GM23338 (cell line): ENCODE data around the gene CLEC18C. TPM values are rescaled to one million over a fixed set of nuclear protein-coding genes. Genes with fewer than 3 reads are reported as not detected.

ENCODE experiments used
- ATAC-seq: fragments of 200-7000 bp; cut with Tn5 transposase; 3 replicates; pipeline ENCODE4 v1.9.1; 2020
- DNase-seq: peaks from one replicate; pipeline ENCODE4 v3.0.0-alpha.2; 2015; ENCODE audit warnings: low spot score
- H2AFZ ChIP-seq: fragments of 200-600 bp; sonication (generic); 2 replicates; pipeline ENCODE4 v1.8.0; 2016; ENCODE audit warnings: antibody characterized with exemption, mild to moderate bottlenecking, moderate library complexity
- H3F3A ChIP-seq: fragments of 200-600 bp; sonication (generic); replicated peaks from 2 replicates; pipeline ENCODE4 v1.8.0; 2017; ENCODE audit warnings: antibody characterized with exemption, mixed run types, low read depth
- H3K27ac ChIP-seq: fragments of 200-600 bp; sonication (generic); 2 replicates; pipeline ENCODE4 v1.6.1; 2016; ENCODE audit warnings: low read depth
- H3K27me3 ChIP-seq: fragments of 200-600 bp; sonication (generic); 2 replicates; pipeline ENCODE4 v1.8.0; 2016; ENCODE audit warnings: mild to moderate bottlenecking, mixed run types, moderate library complexity; ENCODE audit not compliant: insufficient read depth
- H3K36me3 ChIP-seq: fragments of 200-600 bp; sonication (generic); 2 replicates; pipeline ENCODE4 v1.8.0; 2016; ENCODE audit warnings: mild to moderate bottlenecking; ENCODE audit not compliant: insufficient read depth
- H3K4me1 ChIP-seq: fragments of 200-600 bp; sonication (generic); 2 replicates; pipeline ENCODE4 v1.8.0; 2016; ENCODE audit warnings: mild to moderate bottlenecking, moderate library complexity; ENCODE audit not compliant: insufficient read depth
- H3K4me2 ChIP-seq: fragments of 200-600 bp; sonication (generic); 2 replicates; pipeline ENCODE4 v1.7.1; 2017; ENCODE audit warnings: mixed run types
- H3K4me3 ChIP-seq: fragments of 200-600 bp; sonication (generic); 2 replicates; pipeline ENCODE4 v1.6.1; 2016; ENCODE audit warnings: mixed run types
- H3K79me2 ChIP-seq: fragments of 200-600 bp; sonication (generic); replicated peaks from 2 replicates; pipeline ENCODE4 v1.8.0; 2017; ENCODE audit warnings: mild to moderate bottlenecking; ENCODE audit not compliant: insufficient read depth
- H3K9me2 ChIP-seq: fragments of 200-600 bp; sonication (generic); 2 replicates; pipeline ENCODE4 v1.8.0; 2017; ENCODE audit not compliant: insufficient read depth
- H4K20me1 ChIP-seq: fragments of 200-600 bp; sonication (generic); replicated peaks from 2 replicates; pipeline ENCODE4 v1.8.0; 2017; ENCODE audit warnings: mild to moderate bottlenecking; ENCODE audit not compliant: insufficient read depth
- H3K27ac Mint-ChIP-seq: 2 replicates; pipeline ENCODE4 v1.8.0; 2020; ENCODE audit warnings: inconsistent platforms, mild to moderate bottlenecking, moderate library complexity, mixed read lengths
- H3K27me3 Mint-ChIP-seq: 3 replicates; pipeline ENCODE4 v1.8.0; 2022; ENCODE audit warnings: low read depth, mild to moderate bottlenecking, moderate library complexity, mixed read lengths, inconsistent platforms; ENCODE audit not compliant: insufficient read depth, poor library complexity
- H3K36me3 Mint-ChIP-seq: 3 replicates; pipeline ENCODE4 v1.8.0; 2021; ENCODE audit warnings: low read depth, mild to moderate bottlenecking, inconsistent platforms, moderate library complexity, mixed read lengths
- H3K4me1 Mint-ChIP-seq: 3 replicates; pipeline ENCODE4 v1.8.0; 2020; ENCODE audit warnings: mild to moderate bottlenecking, inconsistent platforms, mixed read lengths
- H3K4me3 Mint-ChIP-seq: 3 replicates; pipeline ENCODE4 v1.8.0; 2021; ENCODE audit warnings: moderate library complexity, mild to moderate bottlenecking, inconsistent platforms, mixed read lengths
- H3K9me3 Mint-ChIP-seq: 3 replicates; pipeline ENCODE4 v1.8.0; 2020; ENCODE audit warnings: moderate library complexity, mild to moderate bottlenecking, inconsistent platforms, mixed read lengths
- CREB1 ChIP-seq: fragments of 250-450 bp; sonication (Bioruptor Pico); IDR thresholded peaks from 2 replicates; pipeline ENCODE4 v1.5.0; 2020; ENCODE audit warnings: low read depth, mild to moderate bottlenecking, moderate library complexity
- CTCF ChIP-seq, 2 experiments: fragments of 200-600 bp in 1 of 2; sonication (generic) in 1 of 2; conservative IDR thresholded peaks; 2 replicates each; pipeline versions ENCODE4 v1.5.1 to v1.6.1; 2016 to 2017; ENCODE audit warnings: antibody characterized with exemption in 2 of 2, low read depth in 2 of 2, mild to moderate bottlenecking in 2 of 2, moderate library complexity in 1 of 2
- ETS1 ChIP-seq: IDR thresholded peaks from 2 replicates; pipeline ENCODE4 v1.6.1; 2016; ENCODE audit warnings: antibody characterized with exemption
- EZH2phosphoT487 ChIP-seq: fragments of 200-600 bp; sonication (generic); IDR thresholded peaks from one replicate; pipeline ENCODE4 v1.8.1; 2018; ENCODE audit warnings: antibody characterized with exemption; ENCODE audit not compliant: unreplicated experiment
- JUNB ChIP-seq: IDR thresholded peaks from one replicate; pipeline ENCODE4 v1.6.1; 2016; ENCODE audit warnings: antibody characterized with exemption; ENCODE audit not compliant: unreplicated experiment
- NANOG ChIP-seq: IDR thresholded peaks from 2 replicates; pipeline ENCODE4 v1.6.1; 2016; ENCODE audit warnings: antibody characterized with exemption, borderline replicate concordance
- POLR2AphosphoS5 ChIP-seq: IDR thresholded peaks from 2 replicates; pipeline ENCODE4 v1.6.1; 2016; ENCODE audit warnings: antibody characterized with exemption, low read depth
- STAT1 ChIP-seq: IDR thresholded peaks from one replicate; pipeline ENCODE4 v1.6.1; 2016; ENCODE audit warnings: antibody characterized with exemption; ENCODE audit not compliant: unreplicated experiment
- ZNF114 ChIP-seq: fragments of 250-450 bp; sonication (Bioruptor Pico); IDR thresholded peaks from 2 replicates; pipeline ENCODE4 v1.5.0; 2020; ENCODE audit warnings: mild to moderate bottlenecking, moderate library complexity
- ZNF331 ChIP-seq: fragments of 250-450 bp; sonication (Bioruptor Pico); IDR thresholded peaks from 2 replicates; pipeline ENCODE4 v1.5.0; 2020; ENCODE audit warnings: low read depth, mild to moderate bottlenecking, moderate library complexity
- polyA plus RNA-seq: library from polyadenylated mRNA; unstranded; fragments of >200 nt; fragmentation: Nextera tagmentation; extraction: Ambion mirVana; gene quantifications from 2 replicates; pipeline ENCODE4 v1.2.1, GENCODE V29; 2016
- total RNA-seq: library from RNA; depleted of rRNA; stranded (reverse); fragments of >200 nt; shearing (Covaris generic); gene quantifications from 2 replicates; pipeline ENCODE4 v1.2.3, GENCODE V29; 2014
- TF ChIP-seq, protein P1 (sequence below): IDR thresholded peaks from one replicate; pipeline ENCODE4 v1.6.1; 2018; ENCODE audit warnings: antibody characterized with exemption; ENCODE audit not compliant: unreplicated experiment

CLEC18C gene
- total and polyA plus RNA-seq, 2 experiments from 2014 or later, result 0.06 TPM; not detected in 1

DNA sequence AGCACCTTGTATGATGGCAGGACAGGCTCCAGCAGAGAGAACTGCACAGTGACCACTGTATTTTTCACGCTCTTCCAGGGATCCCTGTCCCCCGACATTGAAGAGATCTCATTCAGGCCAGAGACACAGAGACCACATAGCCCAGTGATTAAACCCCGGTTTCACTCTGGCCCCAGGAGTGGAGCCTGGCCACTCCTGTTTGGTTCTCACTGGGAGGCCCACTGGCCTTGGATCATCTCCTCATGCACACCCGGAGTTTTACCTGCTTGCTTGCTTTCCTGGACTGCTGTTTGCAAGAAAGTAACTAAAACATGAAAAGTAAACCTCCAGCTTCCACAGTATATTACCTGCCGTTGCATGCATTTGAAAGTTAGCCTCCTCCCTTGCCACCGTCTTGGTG is 13.2 kb upstream of the CLEC18C start:
- Histone ChIP-seq H3K27ac (no peak overlapping the region), H3K4me3 (no peak overlapping the region), H3K27me3 (no peaks in the 10 kb centered on the region), H3K36me3 (peaks cover 40% of the 10 kb centered on the region), H3K9me2 (no peaks in the 10 kb centered on the region), H3K79me2 (no peaks in the 10 kb centered on the region), H2AFZ (no peak overlapping the region), H4K20me1 (peaks cover 31% of the 10 kb centered on the region), H3K4me2 (no peak overlapping the region), H3F3A (peaks cover 16% of the 10 kb centered on the region; the same call in 1 of the 2 replicates), H3K4me1 (no peaks in the 10 kb centered on the region)
- Mint-ChIP-seq H3K4me1 (peaks cover 4% of the 10 kb centered on the region; the same call in 2 of the 3 replicates), H3K27ac (no peak overlapping the region), H3K9me3 (no peaks in the 10 kb centered on the region), H3K36me3 (peaks cover 7% of the 10 kb centered on the region), H3K4me3 (no peak overlapping the region), H3K27me3 (no peaks in the 10 kb centered on the region)
- ATAC-seq, result no peak
- DNase-seq, result no peak
- TF ChIP-seq STAT1 (no peak), EZH2phosphoT487 (no peak)

- peaks cover 38% of the 10 kb centered on the region for H3K36me3 ChIP-seq
- Mint-ChIP-seq H3K4me3 (no peak overlapping the region), H3K27ac (no peak overlapping the region)
- no peak for TF ChIP-seq ZNF114 (CRISPR knock-in tag)
- no peak for TF ChIP-seq POLR2AphosphoS5
- TF ChIP-seq CREB1, result no peak
- no peak for TF ChIP-seq STAT1
- TF ChIP-seq CTCF (conservative IDR thresholded peaks at IDR 0.05; ENCODE audit: low read depth in 2 of 2), result no peak
- no peak for TF ChIP-seq EZH2phosphoT487
- TF ChIP-seq, protein P1, sequence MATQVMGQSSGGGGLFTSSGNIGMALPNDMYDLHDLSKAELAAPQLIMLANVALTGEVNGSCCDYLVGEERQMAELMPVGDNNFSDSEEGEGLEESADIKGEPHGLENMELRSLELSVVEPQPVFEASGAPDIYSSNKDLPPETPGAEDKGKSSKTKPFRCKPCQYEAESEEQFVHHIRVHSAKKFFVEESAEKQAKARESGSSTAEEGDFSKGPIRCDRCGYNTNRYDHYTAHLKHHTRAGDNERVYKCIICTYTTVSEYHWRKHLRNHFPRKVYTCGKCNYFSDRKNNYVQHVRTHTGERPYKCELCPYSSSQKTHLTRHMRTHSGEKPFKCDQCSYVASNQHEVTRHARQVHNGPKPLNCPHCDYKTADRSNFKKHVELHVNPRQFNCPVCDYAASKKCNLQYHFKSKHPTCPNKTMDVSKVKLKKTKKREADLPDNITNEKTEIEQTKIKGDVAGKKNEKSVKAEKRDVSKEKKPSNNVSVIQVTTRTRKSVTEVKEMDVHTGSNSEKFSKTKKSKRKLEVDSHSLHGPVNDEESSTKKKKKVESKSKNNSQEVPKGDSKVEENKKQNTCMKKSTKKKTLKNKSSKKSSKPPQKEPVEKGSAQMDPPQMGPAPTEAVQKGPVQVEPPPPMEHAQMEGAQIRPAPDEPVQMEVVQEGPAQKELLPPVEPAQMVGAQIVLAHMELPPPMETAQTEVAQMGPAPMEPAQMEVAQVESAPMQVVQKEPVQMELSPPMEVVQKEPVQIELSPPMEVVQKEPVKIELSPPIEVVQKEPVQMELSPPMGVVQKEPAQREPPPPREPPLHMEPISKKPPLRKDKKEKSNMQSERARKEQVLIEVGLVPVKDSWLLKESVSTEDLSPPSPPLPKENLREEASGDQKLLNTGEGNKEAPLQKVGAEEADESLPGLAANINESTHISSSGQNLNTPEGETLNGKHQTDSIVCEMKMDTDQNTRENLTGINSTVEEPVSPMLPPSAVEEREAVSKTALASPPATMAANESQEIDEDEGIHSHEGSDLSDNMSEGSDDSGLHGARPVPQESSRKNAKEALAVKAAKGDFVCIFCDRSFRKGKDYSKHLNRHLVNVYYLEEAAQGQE, result no peak
- no peak for TF ChIP-seq ETS1
- TF ChIP-seq ZNF331 (CRISPR knock-in tag), result no peak
- no peak for TF ChIP-seq JUNB
- no peak for TF ChIP-seq NANOG
These were observed 12.8 kb upstream of the CLEC18C start for GRCh38 chr16:70160821-70161220.

More at GRCh38 chr16:70160821-70161220, 12.8 kb upstream of the CLEC18C start:
- DNase-seq (no peak), ATAC-seq (no peak)
- Histone ChIP-seq H4K20me1 (peaks cover 27% of the 10 kb centered on the region), H3K4me1 (no peaks in the 10 kb centered on the region), H2AFZ (no peak overlapping the region), H3K27me3 (no peaks in the 10 kb centered on the region), H3K79me2 (no peaks in the 10 kb centered on the region), H3K4me2 (no peak overlapping the region), H3K4me3 (no peak overlapping the region), H3K27ac (no peak overlapping the region), H3K9me2 (no peaks in the 10 kb centered on the region), H3F3A (peaks cover 15% of the 10 kb centered on the region; the same call in 1 of the 2 replicates)
- H3K4me1 Mint-ChIP-seq, result peaks cover 4% of the 10 kb centered on the region; the same call in 2 of the 3 replicates
- H3K27me3 Mint-ChIP-seq, result peaks cover 3% of the 10 kb centered on the region
- H3K36me3 Mint-ChIP-seq, result peaks cover 7% of the 10 kb centered on the region
- H3K9me3 Mint-ChIP-seq, result no peaks in the 10 kb centered on the region
